ENCODE measurements around the gene IL1RAPL2.

DNA sequence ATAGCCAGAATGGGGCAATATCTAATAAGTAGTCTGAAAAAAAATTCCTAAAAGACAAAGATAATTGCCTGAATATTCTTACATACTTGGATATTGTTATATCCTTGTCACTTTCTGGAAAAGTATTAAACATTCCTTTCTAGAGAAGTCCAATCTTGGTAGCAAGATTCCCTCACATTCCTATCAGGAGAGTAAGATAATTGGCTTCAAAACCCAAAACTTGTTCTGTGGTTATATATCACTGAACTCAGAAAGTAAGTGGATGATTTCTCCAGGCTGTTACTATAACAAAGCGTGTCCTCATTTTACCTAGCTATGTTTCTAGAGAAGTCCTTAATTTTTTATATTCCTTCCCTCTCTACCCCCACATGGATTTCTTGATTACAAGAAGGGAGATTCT lies 700.5 kb downstream of the IL1RAPL2 start:
- TF ChIP-seq EZH2phosphoT487 (IDR thresholded peaks at IDR 0.05; ENCODE audit: borderline replicate concordance, low read depth), result no peak
- TF ChIP-seq, protein P1, sequence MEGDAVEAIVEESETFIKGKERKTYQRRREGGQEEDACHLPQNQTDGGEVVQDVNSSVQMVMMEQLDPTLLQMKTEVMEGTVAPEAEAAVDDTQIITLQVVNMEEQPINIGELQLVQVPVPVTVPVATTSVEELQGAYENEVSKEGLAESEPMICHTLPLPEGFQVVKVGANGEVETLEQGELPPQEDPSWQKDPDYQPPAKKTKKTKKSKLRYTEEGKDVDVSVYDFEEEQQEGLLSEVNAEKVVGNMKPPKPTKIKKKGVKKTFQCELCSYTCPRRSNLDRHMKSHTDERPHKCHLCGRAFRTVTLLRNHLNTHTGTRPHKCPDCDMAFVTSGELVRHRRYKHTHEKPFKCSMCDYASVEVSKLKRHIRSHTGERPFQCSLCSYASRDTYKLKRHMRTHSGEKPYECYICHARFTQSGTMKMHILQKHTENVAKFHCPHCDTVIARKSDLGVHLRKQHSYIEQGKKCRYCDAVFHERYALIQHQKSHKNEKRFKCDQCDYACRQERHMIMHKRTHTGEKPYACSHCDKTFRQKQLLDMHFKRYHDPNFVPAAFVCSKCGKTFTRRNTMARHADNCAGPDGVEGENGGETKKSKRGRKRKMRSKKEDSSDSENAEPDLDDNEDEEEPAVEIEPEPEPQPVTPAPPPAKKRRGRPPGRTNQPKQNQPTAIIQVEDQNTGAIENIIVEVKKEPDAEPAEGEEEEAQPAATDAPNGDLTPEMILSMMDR (IDR thresholded peaks at IDR 0.05), result no peak
- no peak for TF ChIP-seq RFX5 (IDR thresholded peaks at IDR 0.05; ENCODE audit: low read length)
- TF ChIP-seq NRF1 (IDR thresholded peaks at IDR 0.05; ENCODE audit: low read depth, low read length), result no peak
- TF ChIP-seq TEAD4 (IDR thresholded peaks at IDR 0.05; ENCODE audit: borderline replicate concordance, insufficient read depth), result no peak
- TF ChIP-seq MAX (IDR thresholded peaks at IDR 0.05; ENCODE audit: low read depth), result no peak

Data from SK-N-SH (cell line).